Keratinocyte (primary cell): Measurements from ENCODE around the gene ACHE. TPM values are rescaled to one million over a fixed set of nuclear protein-coding genes. Genes with fewer than 3 reads are reported as not detected.
A peak's percentile ranks its signal among the peaks of the same experiment; 100 is the strongest.

Experiments
- DNase-seq: peaks from one replicate; pipeline ENCODE4 v3.0.0-alpha.2; 2011; ENCODE audit warnings: low read depth, missing footprints, low spot score
- FAIRE-seq: peaks from 2 replicates; lab custom pipeline; 2011; peaks lifted over from hg19 to GRCh38; lab: Jason Lieb, UNC
- H2AFZ ChIP-seq: 2 replicates; pipeline ENCODE4 v1.6.0; 2012; ENCODE audit warnings: low read length, control low read depth, inconsistent platforms; ENCODE audit not compliant: control insufficient read depth
- H3K27ac ChIP-seq: 2 replicates; pipeline ENCODE4 v1.5.1; 2011; ENCODE audit warnings: low read length; ENCODE audit not compliant: control insufficient read depth, insufficient read depth
- H3K27me3 ChIP-seq: 3 replicates; pipeline ENCODE4 v1.6.0; 2011; ENCODE audit warnings: low read length; ENCODE audit not compliant: control insufficient read depth, insufficient read depth; ENCODE audit errors: extremely low read depth
- H3K36me3 ChIP-seq, 2 experiments: 2 replicates in 1 of 2; 3 replicates in 1 of 2; pipeline ENCODE4 v1.5.1; 2011; ENCODE audit warnings: low read length in 2 of 2, mild to moderate bottlenecking in 1 of 2; ENCODE audit not compliant: control insufficient read depth in 2 of 2, insufficient read depth in 2 of 2; ENCODE audit errors: extremely low read depth in 1 of 2
- H3K4me1 ChIP-seq: 3 replicates; pipeline ENCODE4 v1.5.1; 2011; ENCODE audit warnings: low read length; ENCODE audit not compliant: control insufficient read depth, insufficient read depth; ENCODE audit errors: extremely low read depth
- H3K4me2 ChIP-seq: 3 replicates; pipeline ENCODE4 v1.6.0; 2011; ENCODE audit warnings: low read depth, low read length; ENCODE audit not compliant: control insufficient read depth, insufficient read depth; ENCODE audit errors: extremely low read depth
- H3K4me3 ChIP-seq, 3 experiments: fragments of 200-600 bp in 1 of 3; sonication (generic) in 1 of 3; 2 replicates in 2 of 3; 3 replicates in 1 of 3; pipeline ENCODE4 v1.5.1; 2011 to 2016; ENCODE audit warnings: low read length in 3 of 3, mild to moderate bottlenecking in 3 of 3, control low read depth in 2 of 3, inconsistent platforms in 1 of 3, low read depth in 1 of 3, mixed read lengths in 1 of 3, mixed run types in 1 of 3, moderate library complexity in 1 of 3; ENCODE audit not compliant: control insufficient read depth in 2 of 3, insufficient read depth in 2 of 3; ENCODE audit errors: extremely low read depth in 1 of 3
- H3K79me2 ChIP-seq: 2 replicates; pipeline ENCODE4 v1.6.0; 2012; ENCODE audit warnings: low read length; ENCODE audit not compliant: control insufficient read depth, insufficient read depth
- H3K9ac ChIP-seq: 3 replicates; pipeline ENCODE4 v1.6.0; 2011; ENCODE audit warnings: low read length; ENCODE audit not compliant: control insufficient read depth, insufficient read depth; ENCODE audit errors: extremely low read depth
- H3K9me1 ChIP-seq: 3 replicates; pipeline ENCODE4 v1.6.0; 2011; ENCODE audit warnings: low read length; ENCODE audit not compliant: control insufficient read depth, insufficient read depth; ENCODE audit errors: extremely low read depth
- H3K9me3 ChIP-seq: 2 replicates; pipeline ENCODE4 v1.5.1; 2012; ENCODE audit warnings: low read depth, low read length; ENCODE audit not compliant: control insufficient read depth
- H4K20me1 ChIP-seq: 3 replicates; pipeline ENCODE4 v1.6.0; 2011; ENCODE audit warnings: low read length; ENCODE audit not compliant: control insufficient read depth, insufficient read depth; ENCODE audit errors: extremely low read depth
- EZH2 ChIP-seq: IDR thresholded peaks from one replicate; pipeline ENCODE4 v1.6.1; 2012; ENCODE audit warnings: inconsistent platforms, mild to moderate bottlenecking, low read length, moderate library complexity
- dilution Hi-C: fragments of 300-500 bp; cut with MboI; formaldehyde crosslinking; loops from one replicate; pipeline ENCODE4 v1.7.0; 2020; ENCODE audit warnings: low sequenced_read_pairs; ENCODE audit not compliant: extremely low pct_ligation_motif_present
- polyA plus RNA-seq, 5 experiments: library from polyadenylated mRNA; depleted of rRNA in 3 of 5; stranded (reverse) in 3 of 5; stranded (forward) in 1 of 5; unstranded in 1 of 5; fragments of >200 nt; gene quantifications; 1 replicate in 1 of 5; 2 replicates in 3 of 5; 3 replicates in 1 of 5; pipeline versions ENCODE4 v1.2.1 to v1.2.3, GENCODE V29; 2011 to 2012; ENCODE audit warnings: missing spikeins in 2 of 5, low read depth in 1 of 5, low replicate concordance in 1 of 5
- TF ChIP-seq, protein P1 (sequence below), 3 experiments: IDR thresholded peaks in 1 of 3; conservative IDR thresholded peaks in 1 of 3; optimal IDR thresholded peaks in 1 of 3; 2 replicates in 2 of 3; 3 replicates in 1 of 3; pipeline versions ENCODE3 to v1.5.1; 2011; ENCODE audit warnings: low read length in 3 of 3, mild to moderate bottlenecking in 3 of 3, moderate library complexity in 2 of 3, control low read depth in 1 of 3, inconsistent platforms in 1 of 3; ENCODE audit not compliant: insufficient read depth in 2 of 3; ENCODE audit errors: extremely low read depth in 1 of 3

ACHE gene
- polyA plus RNA-seq, 1 donor (not counting 4 experiments of a cell fraction or from before 2014, with no cell fraction given) = 0.07 TPM

DNA sequence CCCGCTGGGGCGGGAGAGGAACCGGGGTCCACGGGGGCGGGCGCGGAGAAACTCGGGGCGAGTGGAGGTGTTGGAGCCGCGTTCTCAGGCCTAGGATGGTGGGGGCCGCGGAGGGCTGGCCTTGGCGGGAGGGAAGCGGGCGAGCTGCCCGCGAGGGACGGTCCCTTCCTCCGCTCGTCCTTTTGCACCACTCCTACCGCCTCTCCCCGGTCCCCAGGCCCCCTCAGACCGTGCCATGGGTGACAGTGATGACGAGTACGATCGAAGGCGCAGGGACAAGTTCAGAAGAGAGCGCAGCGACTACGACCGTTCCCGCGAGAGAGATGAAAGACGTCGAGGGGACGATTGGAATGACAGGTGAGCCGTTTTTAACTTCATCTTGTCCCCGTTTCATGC lies 20.3 kb downstream of the ACHE start:
- Histone ChIP-seq H3K4me2 (peak overlapping the region; percentile 98), H4K20me1 (peaks cover 12% of the 10 kb centered on the region), H3K4me3 (peak overlapping the region; percentile 95 to 99 (median 96)), H3K9me1 (no peaks in the 10 kb centered on the region), H3K79me2 (peaks cover 86% of the 10 kb centered on the region), H3K27me3 (no peaks in the 10 kb centered on the region), H3K27ac (peak overlapping the region; percentile 78), H3K9ac (peak overlapping the region; percentile 93), H2AFZ (peak overlapping the region; percentile 42), H3K4me1 (peaks cover 29% of the 10 kb centered on the region), H3K36me3 (peaks cover 29 to 49% of the 10 kb centered on the region in 2 experiments), H3K9me3 (no peaks in the 10 kb centered on the region)
- dilution Hi-C loops = no loop called here
- DNase-seq (no peak), FAIRE-seq (no peak)
- no peak for TF ChIP-seq EZH2
- TF ChIP-seq, protein P1, sequence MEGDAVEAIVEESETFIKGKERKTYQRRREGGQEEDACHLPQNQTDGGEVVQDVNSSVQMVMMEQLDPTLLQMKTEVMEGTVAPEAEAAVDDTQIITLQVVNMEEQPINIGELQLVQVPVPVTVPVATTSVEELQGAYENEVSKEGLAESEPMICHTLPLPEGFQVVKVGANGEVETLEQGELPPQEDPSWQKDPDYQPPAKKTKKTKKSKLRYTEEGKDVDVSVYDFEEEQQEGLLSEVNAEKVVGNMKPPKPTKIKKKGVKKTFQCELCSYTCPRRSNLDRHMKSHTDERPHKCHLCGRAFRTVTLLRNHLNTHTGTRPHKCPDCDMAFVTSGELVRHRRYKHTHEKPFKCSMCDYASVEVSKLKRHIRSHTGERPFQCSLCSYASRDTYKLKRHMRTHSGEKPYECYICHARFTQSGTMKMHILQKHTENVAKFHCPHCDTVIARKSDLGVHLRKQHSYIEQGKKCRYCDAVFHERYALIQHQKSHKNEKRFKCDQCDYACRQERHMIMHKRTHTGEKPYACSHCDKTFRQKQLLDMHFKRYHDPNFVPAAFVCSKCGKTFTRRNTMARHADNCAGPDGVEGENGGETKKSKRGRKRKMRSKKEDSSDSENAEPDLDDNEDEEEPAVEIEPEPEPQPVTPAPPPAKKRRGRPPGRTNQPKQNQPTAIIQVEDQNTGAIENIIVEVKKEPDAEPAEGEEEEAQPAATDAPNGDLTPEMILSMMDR (optimal IDR thresholded peaks at IDR 0.05 in 1 of 3, IDR thresholded peaks at IDR 0.05 in 1 of 3, conservative IDR thresholded peaks at IDR 0.05 in 1 of 3; ENCODE audit: extremely low read depth in 1 of 3, insufficient read depth in 2 of 3, low read length in 3 of 3) = no peak

DNA sequence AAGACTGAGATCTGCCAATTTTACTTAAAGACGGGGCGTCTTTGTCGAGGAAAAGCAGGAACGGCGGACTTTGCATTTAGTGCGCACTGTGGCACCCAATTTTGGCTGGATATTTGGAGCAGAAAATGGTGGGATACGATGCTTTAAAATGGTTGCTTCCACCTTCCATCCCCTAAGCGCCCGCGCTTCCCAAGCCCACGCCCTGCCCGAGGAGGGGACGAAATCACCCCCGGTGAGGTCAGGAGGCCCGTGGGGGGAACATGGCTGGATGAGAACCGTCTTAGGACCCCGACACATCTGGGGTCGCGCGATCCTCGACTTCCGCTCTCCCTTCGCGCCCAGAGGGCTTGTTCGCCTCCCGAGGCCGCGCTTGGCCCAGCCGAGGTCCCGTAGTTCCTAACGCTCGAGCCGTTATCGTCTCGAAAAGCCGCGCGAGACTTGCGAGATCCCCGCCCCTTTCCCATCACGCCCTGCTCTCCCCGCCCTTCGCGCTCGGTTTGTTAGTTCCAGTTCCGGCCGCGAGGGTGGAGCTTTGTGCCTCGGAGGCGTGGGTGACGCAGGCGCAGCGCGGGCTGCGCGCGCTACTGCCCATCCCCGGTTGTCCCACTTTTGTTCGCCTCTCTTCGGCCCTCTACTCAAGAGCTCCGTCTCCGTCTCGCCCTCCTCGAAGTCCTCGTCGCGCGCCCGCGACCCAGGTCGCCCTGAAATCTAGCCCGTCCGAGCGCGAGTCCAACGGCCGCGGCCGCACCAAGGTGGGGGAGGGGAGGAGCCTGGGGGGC lies 20.9 kb downstream of the ACHE start, which contains the start of gene SRRT:
Gene SRRT (plus strand): TSS at position 527 of the 779 bp plus-strand sequence. CDS start 488 bp downstream, outside the sequence.
- H3K4me1 ChIP-seq = peaks cover 29% of the 10 kb centered on the region
- H3K9ac ChIP-seq = peak within 1 kb of the TSS; percentile 93
- dilution Hi-C loops = no loop called here
- peak within 1 kb of the TSS; percentile 98 for H3K4me2 ChIP-seq
- H3K36me3 ChIP-seq = peaks cover 27 to 46% of the 10 kb centered on the region in 2 experiments
- H3K27me3 ChIP-seq = no peaks in the 10 kb centered on the region
- peak within 1 kb of the TSS; percentile 92 for H3K27ac ChIP-seq
- peaks cover 87% of the 10 kb centered on the region for H3K79me2 ChIP-seq
- H3K9me1 ChIP-seq = no peaks in the 10 kb centered on the region
- TF ChIP-seq, protein P1 (optimal IDR thresholded peaks at IDR 0.05 in 1 of 3, IDR thresholded peaks at IDR 0.05 in 1 of 3, conservative IDR thresholded peaks at IDR 0.05 in 1 of 3; ENCODE audit: extremely low read depth in 1 of 3, insufficient read depth in 2 of 3, low read length in 3 of 3) = peak in 1 of 3 experiments; percentile 41
- TF ChIP-seq EZH2 = no peak
- H2AFZ ChIP-seq = peak within 1 kb of the TSS; percentile 87
- no peak for DNase-seq
- peaks cover 9% of the 10 kb centered on the region for H4K20me1 ChIP-seq
- H3K9me3 ChIP-seq = no peaks in the 10 kb centered on the region
- H3K4me3 ChIP-seq = peak within 1 kb of the TSS; percentile 95 to 99 (median 96)
- peak; percentile 82 for FAIRE-seq
